PFSK-1 (cell line): ENCODE data around the gene LENEP.

ENCODE experiments used
- FOXP2 ChIP-seq: optimal IDR thresholded peaks from 2 replicates; pipeline ENCODE3; 2011; ENCODE audit warnings: borderline replicate concordance, control low read depth, inconsistent platforms; ENCODE audit not compliant: insufficient read depth; ENCODE audit errors: extremely low read length, extremely low read depth
- POLR2AphosphoS5 ChIP-seq: IDR thresholded peaks from 2 replicates; pipeline ENCODE4 v1.6.1; 2012; ENCODE audit warnings: low read depth, mild to moderate bottlenecking, control low read depth, low read length, moderate library complexity
- SIN3A ChIP-seq: IDR thresholded peaks from 2 replicates; pipeline ENCODE4 v1.6.1; 2012; ENCODE audit warnings: mild to moderate bottlenecking, low read length, moderate library complexity, borderline replicate concordance; ENCODE audit not compliant: insufficient read depth
- TAF1 ChIP-seq: IDR thresholded peaks from 2 replicates; pipeline ENCODE4 v1.6.1; 2012; ENCODE audit warnings: low read length, control low read depth, borderline replicate concordance; ENCODE audit not compliant: insufficient read depth
- TF ChIP-seq, protein P1 (sequence below), 2 experiments: IDR thresholded peaks; 2 replicates each; pipeline versions ENCODE4 v1.6.1 to v1.8.0; 2011 to 2012; ENCODE audit warnings: low read depth in 2 of 2, low read length in 2 of 2, control low read depth in 1 of 2, inconsistent platforms in 1 of 2, mild to moderate bottlenecking in 1 of 2, moderate library complexity in 1 of 2; ENCODE audit not compliant: insufficient read depth in 1 of 2

Gene LENEP

DNA sequence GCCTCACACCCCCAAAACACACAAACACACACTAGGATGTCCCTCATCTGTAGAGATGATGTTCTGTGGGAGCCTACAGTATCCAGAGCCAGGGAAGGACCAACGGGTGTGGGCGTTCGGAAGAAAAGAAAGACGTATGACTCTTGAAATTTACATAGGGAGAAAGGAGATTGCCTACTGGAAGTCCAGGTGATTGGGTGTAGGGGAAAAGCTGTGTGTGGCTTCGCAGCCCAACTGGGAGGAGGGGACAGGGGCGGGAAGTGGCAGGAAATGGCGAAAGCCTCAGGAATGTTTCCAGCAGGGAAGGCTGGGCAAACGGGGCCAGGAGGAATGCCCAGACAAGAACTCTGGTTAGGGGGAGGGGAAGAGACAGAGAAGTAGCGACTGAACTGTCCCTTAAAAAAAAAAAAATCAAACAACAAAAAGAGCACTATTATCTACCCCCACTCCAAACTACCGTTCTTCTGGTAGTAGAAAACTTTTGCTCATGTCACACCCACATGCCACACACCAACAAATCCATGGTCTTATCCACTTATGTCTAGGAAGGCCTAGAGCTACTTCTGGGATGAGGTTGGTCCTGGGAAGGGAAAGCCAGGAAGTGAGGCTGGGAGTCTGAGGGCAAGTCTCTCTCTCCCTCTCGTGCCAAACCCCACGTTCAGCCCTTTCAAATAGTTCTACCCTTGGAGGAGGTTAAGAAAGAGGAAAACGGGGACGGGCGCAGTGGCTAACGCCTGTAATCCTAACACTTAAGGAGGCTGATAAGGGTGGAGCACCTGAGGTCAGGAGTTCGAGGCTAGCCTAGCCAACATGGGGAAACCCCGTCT, 20.7 kb upstream of the LENEP start:
- 0 out of 2 replicates have a peak, but pooled peaks have one; percentile 20 for TF ChIP-seq TAF1
- TF ChIP-seq SIN3A, result no peak; the same call in 1 of the 2 replicates
- TF ChIP-seq, protein P1, sequence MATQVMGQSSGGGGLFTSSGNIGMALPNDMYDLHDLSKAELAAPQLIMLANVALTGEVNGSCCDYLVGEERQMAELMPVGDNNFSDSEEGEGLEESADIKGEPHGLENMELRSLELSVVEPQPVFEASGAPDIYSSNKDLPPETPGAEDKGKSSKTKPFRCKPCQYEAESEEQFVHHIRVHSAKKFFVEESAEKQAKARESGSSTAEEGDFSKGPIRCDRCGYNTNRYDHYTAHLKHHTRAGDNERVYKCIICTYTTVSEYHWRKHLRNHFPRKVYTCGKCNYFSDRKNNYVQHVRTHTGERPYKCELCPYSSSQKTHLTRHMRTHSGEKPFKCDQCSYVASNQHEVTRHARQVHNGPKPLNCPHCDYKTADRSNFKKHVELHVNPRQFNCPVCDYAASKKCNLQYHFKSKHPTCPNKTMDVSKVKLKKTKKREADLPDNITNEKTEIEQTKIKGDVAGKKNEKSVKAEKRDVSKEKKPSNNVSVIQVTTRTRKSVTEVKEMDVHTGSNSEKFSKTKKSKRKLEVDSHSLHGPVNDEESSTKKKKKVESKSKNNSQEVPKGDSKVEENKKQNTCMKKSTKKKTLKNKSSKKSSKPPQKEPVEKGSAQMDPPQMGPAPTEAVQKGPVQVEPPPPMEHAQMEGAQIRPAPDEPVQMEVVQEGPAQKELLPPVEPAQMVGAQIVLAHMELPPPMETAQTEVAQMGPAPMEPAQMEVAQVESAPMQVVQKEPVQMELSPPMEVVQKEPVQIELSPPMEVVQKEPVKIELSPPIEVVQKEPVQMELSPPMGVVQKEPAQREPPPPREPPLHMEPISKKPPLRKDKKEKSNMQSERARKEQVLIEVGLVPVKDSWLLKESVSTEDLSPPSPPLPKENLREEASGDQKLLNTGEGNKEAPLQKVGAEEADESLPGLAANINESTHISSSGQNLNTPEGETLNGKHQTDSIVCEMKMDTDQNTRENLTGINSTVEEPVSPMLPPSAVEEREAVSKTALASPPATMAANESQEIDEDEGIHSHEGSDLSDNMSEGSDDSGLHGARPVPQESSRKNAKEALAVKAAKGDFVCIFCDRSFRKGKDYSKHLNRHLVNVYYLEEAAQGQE (IDR thresholded peaks at IDR 0.05; ENCODE audit: insufficient read depth in 1 of 2, low read depth in 2 of 2, low read length in 2 of 2), result no peak
- no peak for TF ChIP-seq POLR2AphosphoS5
- TF ChIP-seq FOXP2, result no peak

DNA sequence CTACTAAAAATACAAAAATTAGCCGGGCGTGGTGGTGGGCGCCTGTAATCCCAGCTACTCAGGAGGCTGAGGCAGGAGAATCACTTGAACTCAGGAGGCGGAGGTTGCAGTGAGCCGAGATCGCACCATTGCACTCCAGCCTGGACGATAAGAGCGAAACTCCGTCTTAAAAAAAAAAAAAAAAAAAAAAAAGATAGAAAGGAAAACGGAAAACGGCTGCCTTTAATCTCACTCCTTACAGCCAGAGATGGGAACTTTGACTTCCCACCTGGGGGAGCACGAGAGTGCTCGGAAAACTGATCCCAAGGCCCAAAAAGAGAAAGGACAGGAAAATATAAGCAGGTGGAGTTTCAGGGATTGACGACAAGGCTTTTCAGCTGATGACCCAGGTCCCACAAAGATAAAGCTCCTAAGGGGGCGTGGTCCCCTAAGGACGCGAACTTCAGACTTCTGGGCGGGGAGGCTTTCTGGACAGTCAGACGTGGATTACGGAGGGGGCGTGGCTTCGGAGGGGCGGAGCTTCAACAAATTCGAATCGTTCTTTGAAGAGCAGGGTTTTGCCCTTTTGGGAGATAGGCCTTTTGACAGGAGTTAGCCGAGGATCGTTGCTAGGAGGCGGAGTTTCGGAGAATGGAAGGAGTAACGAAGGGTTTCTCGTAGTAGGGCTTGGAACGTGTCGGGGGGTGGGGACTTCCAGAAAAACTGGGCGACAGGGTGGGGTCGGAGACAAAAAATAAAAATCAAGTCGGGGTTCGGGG, 19.9 kb upstream of the LENEP start:
- peak; percentile 74; the same call in 1 of the 2 replicates for TF ChIP-seq POLR2AphosphoS5
- TF ChIP-seq SIN3A, result peak; percentile 84; the same call in 1 of the 2 replicates
- no peak for TF ChIP-seq FOXP2
- TF ChIP-seq, protein P1 (IDR thresholded peaks at IDR 0.05; ENCODE audit: insufficient read depth in 1 of 2, low read depth in 2 of 2, low read length in 2 of 2), result 0 out of 4 replicates have a peak, but pooled peaks of 1 of the 2 experiments have one; percentile 5
- peak; percentile 59; the same call in 1 of the 2 replicates for TF ChIP-seq TAF1

DNA sequence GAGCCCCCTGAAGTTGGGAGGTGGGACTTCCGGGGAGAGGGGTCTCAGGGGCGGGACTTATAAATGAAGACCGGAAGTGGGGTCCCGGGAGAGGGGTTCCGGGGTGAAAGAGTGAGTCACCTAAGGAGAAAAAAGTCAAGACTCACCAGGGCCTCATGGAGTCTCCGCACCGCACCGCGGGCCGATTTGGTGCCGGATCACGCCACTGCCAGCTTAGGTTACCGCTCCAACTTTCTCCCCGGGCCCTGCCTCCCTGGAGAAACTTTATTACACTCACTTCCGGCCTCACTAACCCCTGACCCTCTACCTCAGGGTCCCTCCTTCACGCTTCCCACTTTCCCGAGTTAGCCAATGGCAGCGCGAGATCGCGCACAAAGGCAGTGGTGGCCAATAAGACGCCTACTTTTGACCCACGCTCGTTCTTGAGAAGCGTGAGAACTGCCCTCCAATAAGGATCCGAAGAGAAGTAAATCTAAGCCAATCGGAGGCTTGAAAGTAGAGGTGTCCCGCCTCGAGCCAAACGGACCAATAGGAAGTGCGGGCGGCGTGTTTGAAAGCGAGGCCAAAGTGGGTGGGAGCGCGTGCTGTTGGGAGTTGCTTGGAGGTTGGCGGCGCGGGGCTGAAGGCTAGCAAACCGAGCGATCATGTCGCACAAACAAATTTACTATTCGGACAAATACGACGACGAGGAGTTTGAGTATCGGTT, 19.1 kb upstream of the LENEP start, which contains the start of gene CKS1B:
TSS of gene CKS1B (plus strand) at position 580 of the 706 bp plus-strand sequence. CDS start at position 645, 65 bp downstream.
- TF ChIP-seq, protein P1 (IDR thresholded peaks at IDR 0.05; ENCODE audit: insufficient read depth in 1 of 2, low read depth in 2 of 2, low read length in 2 of 2), result peak in 1 of 2 experiments; percentile 23; a peak in 1 of 4 replicates
- TF ChIP-seq TAF1, result peak; percentile 59
- TF ChIP-seq SIN3A, result 0 out of 2 replicates have a peak, but pooled peaks have one; percentile 15
- TF ChIP-seq FOXP2, result no peak
- peak; percentile 82; the same call in 1 of the 2 replicates for TF ChIP-seq POLR2AphosphoS5

DNA sequence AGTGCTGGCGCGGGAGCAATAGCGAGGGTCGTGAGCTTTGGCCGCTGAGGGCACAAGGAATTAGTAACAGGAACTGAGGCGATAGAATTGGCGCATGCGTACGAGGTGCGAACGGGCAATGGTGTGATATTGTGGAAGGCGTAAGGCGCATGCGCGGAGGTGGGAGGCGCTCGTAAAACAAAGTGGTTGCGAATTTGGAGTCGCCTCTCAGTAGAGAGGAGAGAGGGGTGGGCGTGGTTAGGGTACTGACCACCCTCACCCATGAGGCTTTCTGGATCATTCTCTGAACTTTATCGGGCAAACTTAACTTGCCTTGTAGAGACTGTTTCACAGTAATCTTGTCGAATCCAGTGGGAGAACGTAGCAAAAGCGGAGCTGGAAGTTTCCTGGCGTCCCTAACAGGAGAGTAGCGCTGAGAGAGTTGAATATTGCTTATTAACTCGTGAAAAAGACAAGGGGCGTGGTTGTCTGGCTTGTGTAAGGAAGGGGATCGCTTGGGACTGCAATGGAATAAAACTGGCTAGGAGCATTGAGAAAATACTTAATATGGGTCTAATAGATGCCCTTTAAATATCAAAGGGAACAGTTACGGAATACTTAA, 18.5 kb upstream of the LENEP start:
- TF ChIP-seq TAF1, result peak; percentile 49
- peak; percentile 69; the same call in 1 of the 2 replicates for TF ChIP-seq SIN3A
- TF ChIP-seq FOXP2, result no peak
- peak; percentile 63; the same call in 1 of the 2 replicates for TF ChIP-seq POLR2AphosphoS5
- TF ChIP-seq, protein P1 (IDR thresholded peaks at IDR 0.05; ENCODE audit: insufficient read depth in 1 of 2, low read depth in 2 of 2, low read length in 2 of 2), result peak in 1 of 2 experiments; percentile 5; a peak in 1 of 4 replicates
